Measurements from ENCODE around the gene ZNF184.

DNA sequence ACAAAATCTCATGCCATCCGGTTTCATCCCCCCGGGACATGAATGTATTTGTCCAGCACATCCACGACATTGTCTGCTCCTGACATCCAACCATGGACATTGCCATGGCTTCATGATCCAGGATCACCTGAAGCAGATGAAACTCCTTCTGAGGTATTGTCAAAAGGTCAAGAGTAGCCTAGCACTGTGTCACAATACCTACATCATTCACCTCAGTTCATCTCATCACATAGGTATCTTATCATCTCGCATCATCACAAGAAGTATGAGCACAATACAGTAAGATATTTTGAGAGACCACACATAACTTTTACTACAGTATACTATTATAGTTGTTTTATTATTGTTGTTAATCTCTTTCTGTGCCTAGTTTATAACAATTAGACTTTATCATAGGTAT, 33.5 kb downstream of the ZNF184 start:
- TF ChIP-seq, protein P1, sequence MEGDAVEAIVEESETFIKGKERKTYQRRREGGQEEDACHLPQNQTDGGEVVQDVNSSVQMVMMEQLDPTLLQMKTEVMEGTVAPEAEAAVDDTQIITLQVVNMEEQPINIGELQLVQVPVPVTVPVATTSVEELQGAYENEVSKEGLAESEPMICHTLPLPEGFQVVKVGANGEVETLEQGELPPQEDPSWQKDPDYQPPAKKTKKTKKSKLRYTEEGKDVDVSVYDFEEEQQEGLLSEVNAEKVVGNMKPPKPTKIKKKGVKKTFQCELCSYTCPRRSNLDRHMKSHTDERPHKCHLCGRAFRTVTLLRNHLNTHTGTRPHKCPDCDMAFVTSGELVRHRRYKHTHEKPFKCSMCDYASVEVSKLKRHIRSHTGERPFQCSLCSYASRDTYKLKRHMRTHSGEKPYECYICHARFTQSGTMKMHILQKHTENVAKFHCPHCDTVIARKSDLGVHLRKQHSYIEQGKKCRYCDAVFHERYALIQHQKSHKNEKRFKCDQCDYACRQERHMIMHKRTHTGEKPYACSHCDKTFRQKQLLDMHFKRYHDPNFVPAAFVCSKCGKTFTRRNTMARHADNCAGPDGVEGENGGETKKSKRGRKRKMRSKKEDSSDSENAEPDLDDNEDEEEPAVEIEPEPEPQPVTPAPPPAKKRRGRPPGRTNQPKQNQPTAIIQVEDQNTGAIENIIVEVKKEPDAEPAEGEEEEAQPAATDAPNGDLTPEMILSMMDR (IDR thresholded peaks at IDR 0.05; ENCODE audit: insufficient read depth, low read depth, low read length) = no peak
- TF ChIP-seq EZH2 (IDR thresholded peaks at IDR 0.05; ENCODE audit: insufficient read depth, low read length) = no peak

All from astrocyte (in vitro differentiated cells and primary cell).